Right lobe of liver (tissue), 6 donors: ENCODE measurements around the gene HCN1. TPM values are rescaled to one million over a fixed set of nuclear protein-coding genes. Genes with fewer than 3 reads are reported as not detected.

Experiments
- ATAC-seq, 4 donors: fragments of 200-7000 bp; cut with Tn5 transposase; one replicate each; pipeline ENCODE4 v1.9.1; 2020; ENCODE audit warnings: mild to moderate bottlenecking in 4 of 4, moderate library complexity in 4 of 4
- DNase-seq, 3 donors: peaks; one replicate each; pipeline ENCODE4 v3.0.0-alpha.2; 2020
- H3K27ac ChIP-seq, 3 donors: fragments of 200-600 bp; one replicate each; pipeline ENCODE4 v1.8.0; 2022
- H3K27me3 ChIP-seq, 2 donors: fragments of 200-600 bp; one replicate each; pipeline ENCODE4 v1.8.0; 2022
- H3K36me3 ChIP-seq, 4 donors: fragments of 200-600 bp; sonication (generic) in 1 of 4; one replicate each; pipeline versions ENCODE4 v1.5.1 to v1.8.0; 2017 to 2022; ENCODE audit warnings: control low read depth in 1 of 4
- H3K4me1 ChIP-seq, 4 donors: fragments of 200-600 bp; sonication (generic) in 1 of 4; one replicate each; pipeline versions ENCODE4 v1.5.1 to v1.8.0; 2017 to 2022; ENCODE audit warnings: control low read depth in 1 of 4
- H3K4me3 ChIP-seq, 3 donors: fragments of 200-600 bp; one replicate each; pipeline ENCODE4 v1.8.0; 2022
- H3K9me3 ChIP-seq, 4 donors: fragments of 200-600 bp; sonication (generic) in 1 of 4; one replicate each; pipeline versions ENCODE4 v1.5.1 to v1.8.0; 2017 to 2022; ENCODE audit warnings: control low read depth in 1 of 4
- CTCF ChIP-seq, 4 donors: fragments of 200-600 bp in 3 of 4; fragments of 450-650 bp in 1 of 4; IDR thresholded peaks; one replicate each; pipeline versions ENCODE4 v1.5.1 to v1.8.0; 2016 to 2022; ENCODE audit warnings: antibody characterized with exemption in 4 of 4, mild to moderate bottlenecking in 2 of 4
- POLR2A ChIP-seq: fragments of 450-650 bp; IDR thresholded peaks from one replicate; pipeline ENCODE4 v1.6.1; 2017; ENCODE audit warnings: antibody characterized with exemption, mild to moderate bottlenecking
- WGBS: methylation state at CpG from one replicate; pipeline ENCODE4 v1.1.6; 2018; ENCODE audit warnings: low coverage, low lambda C conversion rate; ENCODE audit not compliant: insufficient coverage; ENCODE audit errors: missing lambda C conversion rate; 5-methylcytosine and 5-hydroxymethylcytosine counted together
- intact Hi-C, 2 donors: fragments of 100-400 bp; cut with DNase I; formaldehyde crosslinking; loops; one replicate each; pipeline versions ENCODE4 v1.11.2 to v1.14.1; 2022
- total RNA-seq, 6 experiments: library from RNA; depleted of rRNA in 2 of 6; stranded (reverse); fragments of >200 nt in 2 of 6; fragmentation: NEBNext Ultra II Directional in 3 of 6; extraction: Animal tissue kit (Norgen Biotek cat#: 25700) in 3 of 6; gene quantifications; one replicate each; pipeline versions ENCODE4 v1.1.0 to v1.2.4, GENCODE V29; 2016 to 2023
- donor health status: DM: no; HTN: yes; CAD: no.
- donor health status: DM: no; HTN: no; CAD: no.
- donor health status: DM: no; HTN: no; CAD: no.
- donor health status: DM: no; HTN: yes; CAD: no.
- donor health status: DM: no; HTN: yes; CAD: no.

The HCN1 gene
- total RNA-seq, 6 experiments from 2014 or later = 0.09 to 0.12 TPM; not detected in 4

GRCh38 chr5:45532826-45533624 is 163.2 kb downstream of the HCN1 start:
- no peaks in the 10 kb centered on the region for H3K4me1 ChIP-seq
- no peaks in the 10 kb centered on the region for H3K27me3 ChIP-seq
- no peaks in the 10 kb centered on the region for H3K36me3 ChIP-seq
- TF ChIP-seq CTCF (IDR thresholded peaks at IDR 0.05) = no peak
- TF ChIP-seq POLR2A = no peak
- no peak overlapping the region for H3K27ac ChIP-seq
- H3K4me3 ChIP-seq = no peak overlapping the region
- ATAC-seq (no peak), DNase-seq (no peak)
- no peaks in the 10 kb centered on the region for H3K9me3 ChIP-seq
- intact Hi-C loops = no loop called here
- 39% methylated on average over 4 of the region's 4 CpGs for WGBS

- intact Hi-C loops = no loop called here
- TF ChIP-seq CTCF (IDR thresholded peaks at IDR 0.05) = peak; percentile 51 to 66 (median 60)
- no peak for TF ChIP-seq POLR2A
- DNase-seq = peak in 2 of 3 donors; percentile 42 to 55
Observed at GRCh38 chr5:45521067-45521466, 175.1 kb downstream of the HCN1 start.

GRCh38 chr5:45512521-45512920 is 183.7 kb downstream of the HCN1 start:
- no peak for ATAC-seq
- TF ChIP-seq POLR2A (no peak), CTCF (IDR thresholded peaks at IDR 0.05) (no peak)
- no peak overlapping the region for H3K4me3 ChIP-seq
- 32% methylated on average over 1 of the region's 1 CpG for WGBS
- no peaks in the 10 kb centered on the region for H3K27me3 ChIP-seq
- no peaks in the 10 kb centered on the region for H3K36me3 ChIP-seq
- no peak for DNase-seq
- intact Hi-C loops = no loop called here
- H3K27ac ChIP-seq = no peak overlapping the region
- H3K9me3 ChIP-seq = no peaks in the 10 kb centered on the region
- no peaks in the 10 kb centered on the region for H3K4me1 ChIP-seq

More at GRCh38 chr5:45521067-45521466, 175.1 kb downstream of the HCN1 start:
- Histone ChIP-seq H3K27ac (no peak overlapping the region), H3K9me3 (no peaks in the 10 kb centered on the region), H3K27me3 (no peaks in the 10 kb centered on the region), H3K4me1 (no peaks in the 10 kb centered on the region), H3K4me3 (no peak overlapping the region), H3K36me3 (no peaks in the 10 kb centered on the region)
- ATAC-seq = peak; percentile 82 to 96 (median 86)
- WGBS = 14% methylated on average over 2 of the region's 2 CpGs

- Histone ChIP-seq H3K27ac (no peak overlapping the region), H3K27me3 (no peaks in the 10 kb centered on the region), H3K36me3 (no peaks in the 10 kb centered on the region), H3K9me3 (no peaks in the 10 kb centered on the region), H3K4me3 (no peak overlapping the region), H3K4me1 (no peaks in the 10 kb centered on the region)
- DNase-seq (no peak), ATAC-seq (no peak)
- intact Hi-C loops = no loop called here
- WGBS = 83% methylated on average over 2 of the region's 2 CpGs
- no peak for TF ChIP-seq CTCF (IDR thresholded peaks at IDR 0.05)
Observed at GRCh38 chr5:45509371-45509770, 186.8 kb downstream of the HCN1 start.
